Measurements from ENCODE around the gene DET1. TPM values are rescaled to one million over a fixed set of nuclear protein-coding genes. Genes with fewer than 3 reads are reported as not detected.
"Not testable (repeated sequence)": the region's sequence is repeated elsewhere in the genome, so short reads cannot be mapped to it uniquely, and the experiment has no call there.

DET1 gene
- total RNA-seq, 3 donors from 2014 or later (not counting 1 experiment from before 2014, with no cell fraction given): 3.9 to 5.8 (median 5.2) TPM

DNA sequence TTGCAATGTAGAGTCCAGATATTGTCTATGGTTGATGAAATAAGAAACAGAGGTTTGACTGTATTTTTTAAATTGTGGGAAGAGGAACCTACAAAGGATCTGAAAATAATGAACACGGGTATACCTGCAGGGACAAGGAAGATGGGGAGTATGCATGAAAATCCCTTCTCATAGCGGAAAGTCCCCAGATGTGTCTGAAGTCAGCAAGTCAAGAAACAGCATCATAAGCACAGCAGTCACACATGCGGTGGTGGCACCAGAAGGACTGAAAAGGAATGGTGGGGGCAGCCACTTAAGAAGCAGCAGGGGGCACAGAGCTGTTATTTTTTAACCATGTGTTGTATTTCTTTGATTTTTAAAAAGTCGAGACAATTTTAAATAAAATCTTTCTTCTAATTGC lies 74.3 kb downstream of the DET1 start:
- Mint-ChIP-seq H3K4me1 (peaks cover 12 to 19% of the 10 kb centered on the region in 2 donors), H3K27ac (no peak overlapping the region)

DNA sequence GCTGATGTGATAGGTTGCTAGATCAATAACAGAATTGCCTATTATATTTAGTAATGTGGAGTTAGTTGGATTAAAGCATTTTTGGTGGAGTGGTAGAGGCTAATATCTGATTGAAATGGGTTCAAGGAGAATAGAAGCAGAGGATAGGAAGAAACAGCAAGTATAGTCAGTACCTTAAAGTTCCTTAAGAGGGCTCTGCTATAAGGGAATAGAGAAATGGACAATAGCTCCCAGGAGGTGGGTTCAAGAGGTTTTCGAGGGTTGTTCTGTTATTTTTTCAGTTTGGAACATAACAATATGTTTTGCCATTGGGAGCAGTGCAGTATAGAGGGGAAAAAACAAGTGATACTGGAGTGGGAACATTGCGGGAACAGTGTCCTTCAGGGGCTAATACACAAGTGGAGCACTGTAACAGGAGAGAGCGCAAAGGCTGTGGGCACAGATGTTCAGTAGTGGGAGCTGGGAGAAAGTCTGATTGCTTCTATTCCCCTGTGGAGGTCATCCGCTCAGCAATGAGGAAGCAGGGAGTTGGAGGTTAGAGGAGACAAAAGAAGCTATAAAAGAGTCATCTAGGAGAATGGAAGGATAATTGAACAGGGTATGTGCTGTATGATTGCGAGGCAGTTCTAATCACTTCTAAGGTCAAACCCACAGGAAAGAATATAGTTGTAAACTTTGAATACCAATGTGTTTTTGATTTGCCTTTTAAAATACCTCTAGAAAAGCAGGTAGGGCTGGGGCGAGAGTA lies 75.7 kb downstream of the DET1 start:
- H3K4me1 ChIP-seq (ENCODE audit: control insufficient read depth, insufficient read depth, low read length): peaks cover 16% of the 10 kb centered on the region
- Mint-ChIP-seq H3K4me1 (peaks cover 22 to 31% of the 10 kb centered on the region in 2 donors), H3K9me3 (no peaks in the 10 kb centered on the region), H3K36me3 (peaks cover 9% of the 10 kb centered on the region), H3K4me3 (no peak overlapping the region), H3K27me3 (ENCODE audit: low read depth in 2 of 2) (no peaks in the 10 kb centered on the region), H3K27ac (no peak overlapping the region)
- over 99% methylated on average over 6 of the region's 6 CpGs for WGBS (ENCODE audit: insufficient coverage)
- TF ChIP-seq, protein P1, sequence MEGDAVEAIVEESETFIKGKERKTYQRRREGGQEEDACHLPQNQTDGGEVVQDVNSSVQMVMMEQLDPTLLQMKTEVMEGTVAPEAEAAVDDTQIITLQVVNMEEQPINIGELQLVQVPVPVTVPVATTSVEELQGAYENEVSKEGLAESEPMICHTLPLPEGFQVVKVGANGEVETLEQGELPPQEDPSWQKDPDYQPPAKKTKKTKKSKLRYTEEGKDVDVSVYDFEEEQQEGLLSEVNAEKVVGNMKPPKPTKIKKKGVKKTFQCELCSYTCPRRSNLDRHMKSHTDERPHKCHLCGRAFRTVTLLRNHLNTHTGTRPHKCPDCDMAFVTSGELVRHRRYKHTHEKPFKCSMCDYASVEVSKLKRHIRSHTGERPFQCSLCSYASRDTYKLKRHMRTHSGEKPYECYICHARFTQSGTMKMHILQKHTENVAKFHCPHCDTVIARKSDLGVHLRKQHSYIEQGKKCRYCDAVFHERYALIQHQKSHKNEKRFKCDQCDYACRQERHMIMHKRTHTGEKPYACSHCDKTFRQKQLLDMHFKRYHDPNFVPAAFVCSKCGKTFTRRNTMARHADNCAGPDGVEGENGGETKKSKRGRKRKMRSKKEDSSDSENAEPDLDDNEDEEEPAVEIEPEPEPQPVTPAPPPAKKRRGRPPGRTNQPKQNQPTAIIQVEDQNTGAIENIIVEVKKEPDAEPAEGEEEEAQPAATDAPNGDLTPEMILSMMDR (IDR thresholded peaks at IDR 0.05): no peak
- no peak overlapping the region for H3K4me3 ChIP-seq (ENCODE audit: low read length)
- no peak overlapping the region for H3K27ac ChIP-seq (ENCODE audit: low read length)
- intact Hi-C loops (cut with micrococcal nuclease): no loop called here
- H3K27me3 ChIP-seq (ENCODE audit: control insufficient read depth, insufficient read depth, low read length): no peaks in the 10 kb centered on the region
- ATAC-seq: no peak
- H3K36me3 ChIP-seq (ENCODE audit: control insufficient read depth, insufficient read depth, low read length): peaks cover 27% of the 10 kb centered on the region
- H3K9me3 ChIP-seq (ENCODE audit: control insufficient read depth, insufficient read depth, low read length): no peaks in the 10 kb centered on the region
- no peak for DNase-seq

More for the DNA sequence above, 74.3 kb downstream of the DET1 start:
- Mint-ChIP-seq H3K4me3 (no peak overlapping the region), H3K36me3 (peaks cover 9% of the 10 kb centered on the region), H3K27me3 (ENCODE audit: low read depth in 2 of 2) (no peaks in the 10 kb centered on the region), H3K9me3 (no peaks in the 10 kb centered on the region)
- ATAC-seq (no peak), DNase-seq (no peak)
- Histone ChIP-seq H3K4me1 (ENCODE audit: control insufficient read depth, insufficient read depth, low read length) (peaks cover 12% of the 10 kb centered on the region), H3K9me3 (ENCODE audit: control insufficient read depth, insufficient read depth, low read length) (no peaks in the 10 kb centered on the region), H3K27me3 (ENCODE audit: control insufficient read depth, insufficient read depth, low read length) (no peaks in the 10 kb centered on the region), H3K27ac (ENCODE audit: low read length) (no peak overlapping the region), H3K36me3 (ENCODE audit: control insufficient read depth, insufficient read depth, low read length) (peaks cover 32% of the 10 kb centered on the region), H3K4me3 (ENCODE audit: low read length) (no peak overlapping the region)
- TF ChIP-seq, protein P1 (IDR thresholded peaks at IDR 0.05): no peak
- 75% methylated on average over 3 of the region's 4 CpGs for WGBS (ENCODE audit: insufficient coverage)
- intact Hi-C loops (cut with micrococcal nuclease): no loop called here

DNA sequence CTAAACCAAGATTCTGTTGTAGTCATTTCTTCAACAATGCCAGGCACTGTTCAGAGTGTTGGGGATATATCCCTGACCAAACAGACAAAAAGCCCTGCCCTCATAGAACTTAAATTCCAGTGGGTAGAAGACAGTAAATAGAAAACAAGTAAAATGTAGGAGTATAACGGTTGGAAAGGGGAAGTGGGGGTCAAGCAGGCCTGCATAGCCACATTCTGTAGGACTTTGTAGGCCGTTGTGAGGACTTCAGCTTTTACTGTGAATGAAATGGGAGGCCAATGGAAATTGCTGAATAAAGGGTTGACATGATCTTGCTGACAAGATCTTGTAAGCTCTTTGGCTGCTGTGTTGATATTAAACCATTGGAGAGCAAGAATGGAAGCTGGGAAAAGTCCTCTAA lies 77.2 kb downstream of the DET1 start:
- no peaks in the 10 kb centered on the region for H3K9me3 Mint-ChIP-seq
- peaks cover 26 to 34% of the 10 kb centered on the region in 2 donors for H3K4me1 Mint-ChIP-seq
- H3K36me3 Mint-ChIP-seq: peaks cover 9% of the 10 kb centered on the region
- Histone ChIP-seq H3K36me3 (ENCODE audit: control insufficient read depth, insufficient read depth, low read length) (peaks cover 20% of the 10 kb centered on the region), H3K9me3 (ENCODE audit: control insufficient read depth, insufficient read depth, low read length) (no peaks in the 10 kb centered on the region), H3K4me1 (ENCODE audit: control insufficient read depth, insufficient read depth, low read length) (peaks cover 16% of the 10 kb centered on the region), H3K27me3 (ENCODE audit: control insufficient read depth, insufficient read depth, low read length) (no peaks in the 10 kb centered on the region), H3K27ac (ENCODE audit: low read length) (no peak overlapping the region), H3K4me3 (ENCODE audit: low read length) (no peak overlapping the region)
- WGBS (ENCODE audit: insufficient coverage): 90% methylated on average over 2 of the region's 2 CpGs
- no peak for DNase-seq
- no peak overlapping the region for H3K4me3 Mint-ChIP-seq
- TF ChIP-seq, protein P1 (IDR thresholded peaks at IDR 0.05): no peak
- no peak for ATAC-seq
- no peak overlapping the region for H3K27ac Mint-ChIP-seq
- intact Hi-C loops (cut with micrococcal nuclease): no loop called here
- H3K27me3 Mint-ChIP-seq (ENCODE audit: low read depth in 2 of 2): no peaks in the 10 kb centered on the region

DNA sequence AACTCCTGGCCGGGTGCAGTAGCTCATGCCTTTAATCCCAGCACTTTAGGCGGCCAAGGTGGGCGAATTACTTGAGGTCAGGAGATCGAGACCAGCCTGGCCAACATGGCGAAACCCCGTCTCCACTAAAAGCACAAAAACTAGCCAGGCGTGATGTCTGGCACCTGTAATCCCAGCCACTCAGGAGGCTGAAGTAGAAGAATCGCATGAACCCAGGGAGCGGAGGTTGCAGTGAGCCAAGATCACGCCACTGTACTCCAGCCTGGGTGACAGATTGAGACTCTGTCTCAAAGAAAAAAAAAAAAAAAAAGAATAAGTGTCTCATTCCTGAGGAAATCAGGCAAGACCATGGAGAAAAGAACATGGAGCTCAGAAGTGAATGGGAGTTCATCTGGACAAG lies 77.8 kb downstream of the DET1 start:
- H3K36me3 ChIP-seq (ENCODE audit: control insufficient read depth, insufficient read depth, low read length): peaks cover 23% of the 10 kb centered on the region
- peak overlapping the region in 1 of 2 donors; percentile 92 for H3K27ac Mint-ChIP-seq
- H3K36me3 Mint-ChIP-seq; H3K9me3 ChIP-seq (ENCODE audit: control insufficient read depth, insufficient read depth, low read length); H3K27me3 ChIP-seq (ENCODE audit: control insufficient read depth, insufficient read depth, low read length); H3K27me3 Mint-ChIP-seq (ENCODE audit: low read depth in 2 of 2); H3K4me3 ChIP-seq (ENCODE audit: low read length); H3K9me3 Mint-ChIP-seq; intact Hi-C loops (cut with micrococcal nuclease); DNase-seq; H3K27ac ChIP-seq (ENCODE audit: low read length); ATAC-seq: not testable (repeated sequence)
- H3K4me3 Mint-ChIP-seq: peak overlapping the region; percentile 91
- 96% methylated on average over 10 of the region's 10 CpGs for WGBS (ENCODE audit: insufficient coverage)
- peaks cover 16% of the 10 kb centered on the region for H3K4me1 ChIP-seq (ENCODE audit: control insufficient read depth, insufficient read depth, low read length)
- peaks cover 26 to 34% of the 10 kb centered on the region in 2 donors for H3K4me1 Mint-ChIP-seq

All from natural killer cell (primary cell).